Inflammatory macrophage treated with lipopolysaccharide for 4 hours (primary cell): ENCODE data around the gene IFFO2.

Experiments used
- DNase-seq: peaks from one replicate; pipeline ENCODE4 v3.0.0-alpha.2; 2020

The IFFO2 gene

DNA sequence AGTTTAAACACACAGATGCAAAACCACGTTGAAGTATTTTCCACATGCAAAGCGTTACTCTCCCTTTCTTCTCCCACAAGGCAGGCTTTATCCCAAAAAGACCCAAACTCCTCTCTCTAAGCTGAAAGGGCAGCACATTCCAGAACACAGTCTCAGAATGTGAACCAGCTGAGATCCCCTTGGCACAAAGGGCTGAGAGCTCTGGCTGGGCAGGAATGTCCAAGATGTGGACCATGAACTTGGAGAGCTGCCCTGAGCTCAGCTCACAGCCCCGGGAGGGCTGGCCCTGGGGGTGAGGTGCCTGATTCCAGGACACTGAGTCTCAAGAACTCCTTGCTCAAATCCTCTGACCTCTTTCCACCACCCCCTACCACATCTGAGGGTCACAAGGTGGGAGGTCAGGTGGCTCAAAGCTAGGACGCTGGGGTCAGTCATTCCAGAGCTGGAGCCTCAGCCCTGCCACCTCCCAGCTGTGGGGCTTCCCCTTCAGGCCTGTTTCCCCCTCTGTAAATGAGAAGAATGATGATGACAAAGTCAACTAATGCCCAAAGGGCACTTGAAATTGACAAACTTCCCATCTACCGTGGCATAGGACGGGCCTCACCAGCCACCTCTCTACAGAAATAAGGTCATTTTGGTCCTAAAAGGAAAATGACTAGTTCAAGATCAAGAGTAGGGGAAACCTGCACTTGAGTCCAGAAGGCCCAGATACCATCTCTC is 65.6 kb downstream of the IFFO2 start:
- peak; percentile 13 for DNase-seq

- no peak for DNase-seq
These were observed 70.5 kb downstream of the IFFO2 start for GRCh38 chr1:18886003-18886335.

- no peak for DNase-seq
These were observed 71.0 kb downstream of the IFFO2 start for GRCh38 chr1:18885311-18886002.

DNA sequence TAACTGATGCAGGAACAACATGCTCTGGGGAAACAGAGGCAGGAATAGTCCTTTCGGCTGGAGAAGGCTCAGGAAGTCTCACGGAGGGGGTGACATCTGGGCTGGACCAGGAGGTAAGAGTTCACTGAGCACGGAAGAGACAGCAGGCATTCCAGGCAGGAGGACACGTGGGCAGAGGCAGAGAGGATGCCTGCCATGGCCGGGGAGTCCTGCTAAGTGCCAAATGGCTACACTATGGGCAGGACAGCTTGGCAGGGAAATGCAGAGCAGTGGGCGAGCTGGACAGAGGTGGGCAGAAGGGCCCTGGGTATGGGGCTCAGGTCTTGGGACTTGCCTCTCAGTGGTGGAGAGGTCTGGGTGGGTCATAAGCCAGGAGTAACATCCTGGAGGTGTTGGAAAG is 71.7 kb downstream of the IFFO2 start:
- DNase-seq = no peak

DNA sequence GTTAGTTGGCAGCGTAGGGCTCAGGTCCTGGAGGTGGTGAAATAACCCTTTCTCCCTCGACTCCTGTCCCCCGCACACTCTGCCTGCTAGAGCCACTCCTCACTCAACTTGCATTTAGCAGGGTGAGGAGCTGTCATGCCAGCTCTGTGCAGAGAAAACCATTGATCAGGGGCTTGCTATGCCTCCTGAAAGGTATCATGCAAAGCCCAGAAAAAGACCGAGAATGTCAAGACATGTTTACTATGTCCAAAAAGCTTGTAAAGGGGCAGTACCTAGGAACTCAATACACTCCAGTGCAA is 72.1 kb downstream of the IFFO2 start:
- no peak for DNase-seq

DNA sequence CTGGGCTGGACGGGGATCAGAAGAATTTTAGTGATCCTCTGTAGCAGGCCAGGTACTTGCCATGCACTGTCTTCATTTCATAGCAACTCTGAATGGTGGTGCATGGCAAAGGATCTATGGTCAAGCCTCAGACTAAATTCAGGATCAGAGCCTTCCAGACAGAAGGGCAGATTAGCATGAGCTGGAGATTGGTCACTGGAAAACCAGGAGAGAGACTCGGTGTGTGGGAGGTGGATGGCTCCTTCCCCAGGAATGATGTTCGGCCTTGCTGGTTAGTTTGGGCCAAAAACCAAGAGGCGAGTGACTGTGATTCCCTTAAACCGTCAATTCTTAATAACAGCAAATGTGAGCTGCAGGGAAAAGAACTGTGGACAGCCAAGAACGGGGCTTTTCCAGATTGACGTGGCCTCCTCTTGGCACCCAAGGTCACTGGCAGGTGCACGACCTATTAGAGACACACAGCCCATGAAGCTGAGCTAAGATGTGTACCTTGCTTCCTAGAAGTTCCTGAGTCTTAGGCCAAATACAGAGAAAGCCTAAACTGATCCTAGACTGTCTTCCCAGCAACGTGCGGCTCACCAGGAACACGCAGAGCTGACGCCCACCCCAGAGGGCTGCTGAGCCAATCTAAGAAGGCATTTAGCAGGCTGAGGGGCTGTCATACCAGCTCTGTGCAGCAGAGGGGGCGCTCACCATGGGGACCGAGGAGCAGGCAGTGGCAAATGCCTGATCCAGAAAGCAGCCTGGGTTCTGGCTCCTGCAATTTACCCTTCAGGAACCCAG is 72.6 kb downstream of the IFFO2 start:
- peak; percentile 57 for DNase-seq

DNA sequence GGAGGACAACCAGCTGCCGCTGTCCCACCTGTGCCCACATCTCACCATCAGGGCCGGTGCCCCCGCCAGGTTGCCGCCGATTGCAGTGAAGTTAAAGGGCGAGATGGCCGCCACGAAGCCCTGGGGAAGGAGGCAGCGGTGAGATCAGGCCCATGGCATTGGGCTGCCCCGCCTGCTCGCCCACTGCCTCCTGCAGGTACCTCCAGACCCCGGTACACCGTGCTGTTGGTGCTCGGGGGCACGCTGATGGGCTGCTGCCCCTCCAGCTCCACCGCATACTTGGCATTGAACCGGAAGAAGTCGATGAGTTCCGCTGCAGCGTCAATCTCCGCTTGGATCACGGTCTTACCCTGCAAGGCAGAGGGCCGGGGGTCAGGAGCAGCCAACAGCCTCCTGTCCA is 73.4 kb downstream of the IFFO2 start:
- no peak for DNase-seq

DNA sequence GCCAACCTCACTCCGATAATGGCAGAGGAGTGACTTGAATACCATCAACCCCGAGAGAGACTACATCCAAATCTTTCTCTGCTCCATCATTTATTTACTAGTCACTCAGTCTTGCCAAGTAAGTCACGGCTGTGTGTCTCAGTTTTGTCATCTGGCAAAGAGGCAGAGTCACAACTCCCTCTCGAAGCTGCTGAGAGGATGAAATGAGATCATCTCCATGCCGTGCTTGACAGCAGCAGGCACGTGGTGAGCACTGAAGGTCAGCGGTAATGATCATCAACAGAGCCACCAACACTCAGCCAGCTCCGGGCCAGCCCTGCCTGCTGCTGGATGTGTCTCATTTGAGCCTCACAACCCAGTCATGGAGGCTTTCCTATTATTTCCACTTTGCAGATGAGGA is 74.0 kb downstream of the IFFO2 start:
- DNase-seq = no peak

DNA sequence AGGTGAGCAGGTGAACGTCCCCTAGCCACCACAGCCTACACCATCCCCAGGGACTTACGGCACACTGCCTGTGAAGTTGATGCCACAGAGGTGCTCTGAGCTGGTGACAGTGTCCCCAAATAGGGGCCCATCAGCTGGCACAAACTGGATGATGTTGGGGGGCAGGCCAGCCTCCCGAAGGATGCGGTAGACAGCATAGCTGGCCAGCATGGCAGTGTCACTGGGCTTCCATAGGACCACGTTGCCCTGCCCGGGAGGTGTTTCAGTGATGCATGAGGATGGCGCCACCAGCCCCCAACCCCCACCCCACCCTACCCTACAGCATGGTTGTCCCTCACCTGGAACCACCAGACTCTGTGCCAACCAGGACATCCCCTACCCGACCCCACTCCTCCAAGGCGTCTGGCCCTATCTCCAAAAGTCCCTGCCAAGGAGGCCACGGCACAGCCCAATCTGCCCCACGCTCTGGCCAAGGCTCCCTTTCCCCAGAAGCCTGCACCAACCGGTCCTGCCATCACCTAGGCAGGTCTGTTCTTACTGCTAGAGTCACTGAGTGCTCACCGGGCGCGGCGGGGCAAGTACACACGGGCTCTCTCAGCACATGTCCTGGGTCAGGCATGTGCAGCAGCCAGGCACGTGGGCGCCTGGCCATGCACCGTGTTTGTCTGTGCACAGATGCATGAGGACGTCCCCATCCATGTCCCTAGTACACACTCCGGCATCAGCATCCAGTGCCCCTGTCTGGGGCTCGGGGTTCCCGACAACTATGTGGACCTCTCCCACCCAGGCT is 74.6 kb downstream of the IFFO2 start:
- DNase-seq = no peak

GRCh38 chr1:18881164-18881563 is 75.3 kb downstream of the IFFO2 start:
- DNase-seq = no peak

DNA sequence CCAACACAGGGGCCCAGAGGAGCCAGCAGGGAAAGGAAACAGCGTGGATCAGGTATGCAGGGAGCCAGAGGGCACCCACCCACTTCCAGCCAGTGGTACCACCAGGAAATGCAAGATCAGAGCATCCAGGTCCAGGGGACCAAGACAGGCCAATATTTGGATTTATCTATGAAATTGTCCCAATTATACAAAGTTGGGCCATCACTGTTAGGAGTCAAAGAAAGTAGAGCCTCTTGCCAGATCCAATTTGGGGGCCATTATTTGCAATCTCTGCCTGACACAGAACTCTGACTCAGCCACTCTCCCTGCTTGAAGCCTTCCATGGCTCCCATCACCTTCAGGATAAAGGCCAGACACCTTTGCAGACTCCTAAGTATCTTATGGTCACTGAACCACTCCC is 75.9 kb downstream of the IFFO2 start:
- DNase-seq = no peak

GRCh38 chr1:18879791-18880309 is 76.6 kb downstream of the IFFO2 start:
- DNase-seq = no peak

DNA sequence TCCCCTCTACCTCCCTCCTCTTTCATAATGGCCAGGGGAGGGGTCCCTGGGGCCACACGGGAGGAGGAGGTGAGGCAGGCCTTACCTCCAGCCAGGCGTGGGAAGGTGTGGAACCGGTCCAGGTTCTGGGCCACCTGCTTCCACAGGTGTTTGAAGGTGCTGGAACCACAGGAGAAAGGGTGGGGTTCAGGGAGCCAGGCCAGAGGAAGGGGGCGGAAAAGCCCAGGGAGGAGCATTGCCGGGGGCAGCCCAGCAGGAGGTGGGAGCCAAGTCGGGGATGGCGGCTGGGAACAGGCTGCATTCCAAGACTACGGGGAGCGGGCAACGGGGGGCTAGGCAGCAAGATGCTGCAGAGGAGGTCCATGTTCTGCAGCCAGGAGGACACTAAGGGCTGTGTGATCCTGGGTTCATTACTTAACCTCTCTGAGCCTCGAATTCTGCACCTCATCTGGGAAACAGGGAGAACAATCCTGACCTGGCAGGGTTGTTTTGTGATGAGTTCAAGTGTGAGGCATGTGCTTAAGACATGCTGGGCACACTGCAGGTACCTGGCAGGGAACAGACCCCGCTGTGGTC is 77.2 kb downstream of the IFFO2 start:
- DNase-seq = no peak

DNA sequence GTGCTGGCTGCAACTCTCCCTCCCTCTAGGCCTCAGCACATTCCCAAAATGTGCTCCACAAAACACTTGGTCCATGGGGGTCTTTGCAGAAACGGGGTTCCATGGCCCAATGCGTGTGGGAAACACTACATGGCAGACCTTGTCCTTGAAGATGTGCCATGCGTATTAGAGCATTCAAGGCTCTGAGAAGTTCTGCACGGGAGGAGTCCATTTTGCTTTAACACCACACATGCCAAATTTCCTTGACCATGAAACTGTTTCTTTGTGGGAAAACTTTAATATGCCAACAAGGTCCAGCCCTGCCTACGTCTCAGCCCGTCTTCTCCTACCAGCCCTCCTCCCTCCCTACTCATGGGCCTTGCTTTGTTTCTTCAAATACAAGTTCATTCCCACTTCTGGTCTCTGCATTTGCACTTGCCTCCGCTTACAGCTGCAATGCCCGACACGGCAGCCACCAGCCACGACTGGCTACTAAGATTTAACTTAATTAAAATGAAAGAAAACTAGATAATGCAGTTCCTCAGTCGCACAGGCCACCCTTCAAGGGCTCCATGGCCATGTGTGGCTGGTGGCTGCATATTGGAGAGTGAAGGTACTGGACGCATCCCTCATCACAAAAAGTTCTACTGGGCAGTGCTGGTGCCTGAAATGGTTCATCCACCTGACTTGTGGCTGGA is 77.8 kb downstream of the IFFO2 start:
- no peak for DNase-seq

DNA sequence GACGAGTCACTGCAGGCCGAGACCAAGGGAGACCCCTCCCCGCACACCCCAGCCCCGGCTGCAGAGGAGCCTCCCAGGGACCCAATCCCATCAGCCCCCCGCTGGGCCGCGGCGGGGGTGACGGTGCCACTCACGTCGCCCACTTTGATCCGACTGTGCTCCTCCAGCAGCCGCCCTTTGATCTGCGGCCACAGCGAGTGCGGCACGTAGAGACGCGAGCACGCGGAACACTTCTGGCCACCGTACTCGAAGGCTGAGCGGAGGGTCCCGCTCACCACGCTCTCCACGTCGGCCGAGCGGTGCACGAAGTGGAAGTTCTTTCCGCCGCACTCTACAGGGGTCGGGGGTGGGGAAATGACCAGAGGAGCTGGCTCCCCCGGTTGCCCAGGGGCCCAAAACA is 79.2 kb downstream of the IFFO2 start:
- DNase-seq = no peak

GRCh38 chr1:18876210-18876609 is 80.3 kb downstream of the IFFO2 start:
- DNase-seq = no peak

DNA sequence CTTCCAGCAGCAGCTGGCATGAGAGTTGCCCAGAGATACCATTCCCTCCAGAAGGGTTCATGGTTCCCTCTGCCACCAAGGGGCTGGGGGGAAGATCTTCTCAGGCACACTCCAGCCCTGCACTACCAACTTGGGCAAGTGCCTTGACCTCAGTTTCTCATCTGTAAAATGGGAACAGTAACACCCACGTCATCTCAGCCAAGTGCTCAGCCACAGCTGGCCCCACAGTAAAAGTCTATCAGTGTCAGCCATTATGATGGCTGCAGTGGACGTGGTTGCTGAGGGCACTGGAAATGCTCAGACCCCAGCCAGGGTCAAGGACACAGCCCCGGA is 80.7 kb downstream of the IFFO2 start:
- DNase-seq = no peak

GRCh38 chr1:18875107-18875795 is 81.2 kb downstream of the IFFO2 start:
- DNase-seq = peak; percentile 63

GRCh38 chr1:18874600-18874999 is 81.9 kb downstream of the IFFO2 start:
- no peak for DNase-seq

DNA sequence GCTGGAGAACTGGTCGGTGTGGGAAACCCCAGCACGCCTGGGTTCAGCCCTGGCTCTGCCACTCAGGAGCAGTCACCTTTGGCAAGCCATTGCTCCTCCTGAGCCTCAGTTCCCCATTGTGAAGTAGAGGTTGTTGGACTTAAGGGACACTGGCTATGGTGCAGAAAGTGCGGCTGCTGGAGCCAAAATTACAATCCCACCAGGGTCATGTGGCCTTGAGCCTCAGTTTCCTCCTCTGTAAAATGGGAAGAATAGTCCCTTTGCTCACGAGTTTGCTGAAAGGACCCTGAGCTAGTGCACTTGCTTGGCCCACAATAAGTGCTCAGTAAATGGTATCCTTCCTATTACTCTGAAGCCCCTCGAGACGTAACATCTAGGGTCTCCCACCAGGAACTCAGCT is 82.4 kb downstream of the IFFO2 start:
- DNase-seq = no peak

DNA sequence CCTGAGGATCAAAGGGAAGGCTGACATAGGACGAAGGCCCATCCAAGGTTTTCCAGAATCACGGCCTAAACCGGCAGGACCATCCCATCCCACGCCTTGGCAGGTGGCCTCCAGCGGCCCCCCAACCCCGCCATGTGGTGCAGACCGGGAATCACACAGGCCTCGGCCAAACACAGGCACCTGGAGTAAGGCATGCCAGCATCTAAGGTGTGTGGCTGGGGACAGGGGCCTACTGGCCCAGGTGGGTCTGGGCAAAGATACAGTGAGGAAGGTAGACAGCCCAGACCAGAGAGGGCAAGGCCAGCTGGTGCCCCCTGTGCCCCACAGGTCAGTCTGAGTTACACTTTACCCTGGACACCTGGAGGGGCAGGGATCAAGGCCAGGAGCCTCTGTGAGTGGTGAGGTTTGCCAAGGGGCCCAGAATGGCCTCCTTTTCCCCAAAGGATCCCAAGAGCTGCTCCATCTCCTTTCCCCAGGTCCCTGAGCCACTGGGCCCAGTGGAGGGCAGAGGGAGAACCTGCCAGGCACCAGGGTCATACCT is 84.3 kb downstream of the IFFO2 start:
- DNase-seq = no peak
